SK-N-SH treated with all-trans-retinoic acid at 6 μM for 48 hours (cell line): ENCODE results near the gene COX4I2.
"Not testable (repeated sequence)": the region's sequence is repeated elsewhere in the genome, so short reads cannot be mapped to it uniquely, and the experiment has no call there.

Experiments used
- ATAC-seq: fragments of 200-7000 bp; cut with Tn5 transposase; 3 replicates; pipeline ENCODE4 v1.9.1; 2020; ENCODE audit warnings: mild to moderate bottlenecking, moderate library complexity
- ARNTL ChIP-seq: fragments of 450-650 bp; formaldehyde crosslinking; IDR thresholded peaks from 2 replicates; pipeline ENCODE4 v1.5.0; 2020; ENCODE audit warnings: low read depth, mild to moderate bottlenecking, moderate library complexity, borderline replicate concordance
- BACH2 ChIP-seq: fragments of 250-450 bp; sonication (Bioruptor Pico); IDR thresholded peaks from 2 replicates; pipeline ENCODE4 v1.9.0; 2021; ENCODE audit warnings: mild to moderate bottlenecking, borderline replicate concordance
- CSDC2 ChIP-seq: fragments of 250-450 bp; sonication (Bioruptor Pico); IDR thresholded peaks from 2 replicates; pipeline ENCODE4 v1.5.0; 2020; ENCODE audit warnings: mild to moderate bottlenecking, moderate library complexity
- CSRNP3 ChIP-seq: fragments of 250-450 bp; sonication (Bioruptor Pico); IDR thresholded peaks from 2 replicates; pipeline ENCODE4 v1.5.1; 2021; ENCODE audit warnings: mild to moderate bottlenecking, moderate library complexity
- ESRRG ChIP-seq: fragments of 250-450 bp; sonication (Bioruptor Pico); IDR thresholded peaks from 2 replicates; pipeline ENCODE4 v1.6.1; 2021; ENCODE audit warnings: mild to moderate bottlenecking
- GLIS3 ChIP-seq: fragments of 250-450 bp; sonication (Bioruptor Pico); IDR thresholded peaks from 2 replicates; pipeline ENCODE4 v1.5.0; 2020; ENCODE audit warnings: mild to moderate bottlenecking, moderate library complexity
- ISL1 ChIP-seq: fragments of 250-450 bp; sonication (Bioruptor Pico); IDR thresholded peaks from 2 replicates; pipeline ENCODE4 v2.1.2; 2022; ENCODE audit warnings: mild to moderate bottlenecking, moderate library complexity
- OSR1 ChIP-seq: fragments of 250-450 bp; sonication (Bioruptor Pico); IDR thresholded peaks from 2 replicates; pipeline ENCODE4 v1.8.0; 2022; ENCODE audit warnings: moderate library complexity, mild to moderate bottlenecking, inconsistent platforms
- PATZ1 ChIP-seq: fragments of 250-450 bp; sonication (Bioruptor Pico); IDR thresholded peaks from 2 replicates; pipeline ENCODE4 v1.8.0; 2020; ENCODE audit warnings: mild to moderate bottlenecking, moderate library complexity, borderline replicate concordance
- PPARA ChIP-seq: fragments of 250-450 bp; sonication (Bioruptor Pico); IDR thresholded peaks from 2 replicates; pipeline ENCODE4 v1.5.0; 2020; ENCODE audit warnings: mild to moderate bottlenecking, borderline replicate concordance
- RARB ChIP-seq: fragments of 250-450 bp; sonication (Bioruptor Pico); IDR thresholded peaks from 2 replicates; pipeline ENCODE4 v1.8.0; 2021; ENCODE audit warnings: mild to moderate bottlenecking, moderate library complexity
- SNAI2 ChIP-seq: fragments of 250-450 bp; sonication (Bioruptor Pico); IDR thresholded peaks from 2 replicates; pipeline ENCODE4 v1.5.0; 2020; ENCODE audit warnings: mild to moderate bottlenecking, moderate library complexity
- TCF4 ChIP-seq: fragments of 250-450 bp; sonication (Bioruptor Pico); IDR thresholded peaks from 2 replicates; pipeline ENCODE4 v1.8.0; 2021; ENCODE audit warnings: mild to moderate bottlenecking, moderate library complexity, borderline replicate concordance
- TOX ChIP-seq: fragments of 250-450 bp; sonication (Bioruptor Pico); IDR thresholded peaks from 2 replicates; pipeline ENCODE4 v1.8.0; 2021; ENCODE audit warnings: mild to moderate bottlenecking, moderate library complexity, borderline replicate concordance
- ZC3H10 ChIP-seq: fragments of 250-450 bp; sonication (Bioruptor Pico); IDR thresholded peaks from 2 replicates; pipeline ENCODE4 v1.5.1; 2021; ENCODE audit warnings: mild to moderate bottlenecking, moderate library complexity
- ZFP3 ChIP-seq: fragments of 250-450 bp; sonication (Bioruptor Pico); IDR thresholded peaks from 2 replicates; pipeline ENCODE4 v1.5.0; 2020; ENCODE audit warnings: mild to moderate bottlenecking, moderate library complexity
- ZFP30 ChIP-seq: fragments of 450-650 bp; formaldehyde crosslinking; IDR thresholded peaks from 2 replicates; pipeline ENCODE4 v1.5.0; 2022; ENCODE audit warnings: mild to moderate bottlenecking, moderate library complexity
- ZNF565 ChIP-seq: fragments of 450-650 bp; formaldehyde crosslinking; conservative IDR thresholded peaks from 2 replicates; pipeline ENCODE4 v1.5.0; 2020; ENCODE audit warnings: low read depth, mild to moderate bottlenecking, moderate library complexity
- ZNF70 ChIP-seq: fragments of 450-650 bp; formaldehyde crosslinking; IDR thresholded peaks from 2 replicates; pipeline ENCODE4 v1.5.0; 2020; ENCODE audit warnings: mild to moderate bottlenecking, moderate library complexity
- ZNF8 ChIP-seq: fragments of 450-650 bp; formaldehyde crosslinking; IDR thresholded peaks from 2 replicates; pipeline ENCODE4 v1.5.0; 2020; ENCODE audit warnings: mild to moderate bottlenecking, moderate library complexity
- TF ChIP-seq, protein P1 (sequence below): fragments of 250-450 bp; sonication (Bioruptor Pico); IDR thresholded peaks from 2 replicates; pipeline ENCODE4 v1.5.1; 2020; ENCODE audit warnings: low read depth, mild to moderate bottlenecking, moderate library complexity
- TF ChIP-seq, protein P2 (sequence below): fragments of 250-450 bp; sonication (Bioruptor Pico); IDR thresholded peaks from 2 replicates; pipeline ENCODE4 v1.8.0; 2021; ENCODE audit warnings: low read depth, mild to moderate bottlenecking, moderate library complexity, borderline replicate concordance
- TF ChIP-seq, protein P3 (sequence below): fragments of 250-450 bp; sonication (Bioruptor Pico); IDR thresholded peaks from 2 replicates; pipeline ENCODE4 v1.5.0; 2020; ENCODE audit warnings: mild to moderate bottlenecking, moderate library complexity

Gene COX4I2

DNA sequence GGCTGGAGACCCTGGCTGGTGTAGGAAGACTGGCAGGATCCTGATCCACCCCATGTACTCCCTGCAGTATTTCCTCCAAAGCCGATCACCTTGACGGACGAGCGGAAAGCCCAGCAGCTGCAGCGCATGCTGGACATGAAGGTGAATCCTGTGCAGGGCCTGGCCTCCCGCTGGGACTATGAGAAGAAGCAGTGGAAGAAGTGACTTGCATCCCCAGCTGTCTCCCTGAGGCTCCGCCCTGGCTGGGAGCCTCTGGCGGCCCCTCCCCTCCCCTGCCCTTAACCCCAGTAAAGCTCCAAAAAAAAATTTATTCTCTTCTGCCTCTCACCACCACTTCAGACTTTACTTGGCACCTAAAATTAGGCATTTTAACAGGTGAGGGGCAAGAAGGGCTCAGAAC, 7.0 kb downstream of the COX4I2 start:
- TF ChIP-seq SNAI2 (CRISPR knock-in tag) (no peak), ZFP3 (CRISPR knock-in tag) (no peak), CSRNP3 (CRISPR knock-in tag) (no peak), ZNF8 (CRISPR knock-in tag) (no peak), TCF4 (no peak), PPARA (CRISPR knock-in tag) (no peak), ZNF565 (CRISPR knock-in tag) (no peak), ISL1 (CRISPR knock-in tag) (no peak), TOX (CRISPR knock-in tag) (no peak), ARNTL (CRISPR knock-in tag) (no peak), ZNF70 (CRISPR knock-in tag) (no peak), BACH2 (CRISPR knock-in tag) (no peak), ESRRG (no peak), GLIS3 (CRISPR knock-in tag) (no peak), RARB (CRISPR knock-in tag) (no peak)
- TF ChIP-seq, protein P1, sequence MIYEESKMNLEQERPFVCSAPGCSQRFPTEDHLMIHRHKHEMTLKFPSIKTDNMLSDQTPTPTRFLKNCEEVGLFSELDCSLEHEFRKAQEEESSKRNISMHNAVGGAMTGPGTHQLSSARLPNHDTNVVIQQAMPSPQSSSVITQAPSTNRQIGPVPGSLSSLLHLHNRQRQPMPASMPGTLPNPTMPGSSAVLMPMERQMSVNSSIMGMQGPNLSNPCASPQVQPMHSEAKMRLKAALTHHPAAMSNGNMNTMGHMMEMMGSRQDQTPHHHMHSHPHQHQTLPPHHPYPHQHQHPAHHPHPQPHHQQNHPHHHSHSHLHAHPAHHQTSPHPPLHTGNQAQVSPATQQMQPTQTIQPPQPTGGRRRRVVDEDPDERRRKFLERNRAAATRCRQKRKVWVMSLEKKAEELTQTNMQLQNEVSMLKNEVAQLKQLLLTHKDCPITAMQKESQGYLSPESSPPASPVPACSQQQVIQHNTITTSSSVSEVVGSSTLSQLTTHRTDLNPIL (CRISPR knock-in tag), result no peak
- TF ChIP-seq, protein P2, sequence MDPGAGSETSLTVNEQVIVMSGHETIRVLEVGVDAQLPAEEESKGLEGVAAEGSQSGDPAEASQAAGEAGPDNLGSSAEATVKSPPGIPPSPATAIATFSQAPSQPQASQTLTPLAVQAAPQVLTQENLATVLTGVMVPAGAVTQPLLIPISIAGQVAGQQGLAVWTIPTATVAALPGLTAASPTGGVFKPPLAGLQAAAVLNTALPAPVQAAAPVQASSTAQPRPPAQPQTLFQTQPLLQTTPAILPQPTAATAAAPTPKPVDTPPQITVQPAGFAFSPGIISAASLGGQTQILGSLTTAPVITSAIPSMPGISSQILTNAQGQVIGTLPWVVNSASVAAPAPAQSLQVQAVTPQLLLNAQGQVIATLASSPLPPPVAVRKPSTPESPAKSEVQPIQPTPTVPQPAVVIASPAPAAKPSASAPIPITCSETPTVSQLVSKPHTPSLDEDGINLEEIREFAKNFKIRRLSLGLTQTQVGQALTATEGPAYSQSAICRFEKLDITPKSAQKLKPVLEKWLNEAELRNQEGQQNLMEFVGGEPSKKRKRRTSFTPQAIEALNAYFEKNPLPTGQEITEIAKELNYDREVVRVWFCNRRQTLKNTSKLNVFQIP (CRISPR knock-in tag), result no peak
- TF ChIP-seq, protein P3, sequence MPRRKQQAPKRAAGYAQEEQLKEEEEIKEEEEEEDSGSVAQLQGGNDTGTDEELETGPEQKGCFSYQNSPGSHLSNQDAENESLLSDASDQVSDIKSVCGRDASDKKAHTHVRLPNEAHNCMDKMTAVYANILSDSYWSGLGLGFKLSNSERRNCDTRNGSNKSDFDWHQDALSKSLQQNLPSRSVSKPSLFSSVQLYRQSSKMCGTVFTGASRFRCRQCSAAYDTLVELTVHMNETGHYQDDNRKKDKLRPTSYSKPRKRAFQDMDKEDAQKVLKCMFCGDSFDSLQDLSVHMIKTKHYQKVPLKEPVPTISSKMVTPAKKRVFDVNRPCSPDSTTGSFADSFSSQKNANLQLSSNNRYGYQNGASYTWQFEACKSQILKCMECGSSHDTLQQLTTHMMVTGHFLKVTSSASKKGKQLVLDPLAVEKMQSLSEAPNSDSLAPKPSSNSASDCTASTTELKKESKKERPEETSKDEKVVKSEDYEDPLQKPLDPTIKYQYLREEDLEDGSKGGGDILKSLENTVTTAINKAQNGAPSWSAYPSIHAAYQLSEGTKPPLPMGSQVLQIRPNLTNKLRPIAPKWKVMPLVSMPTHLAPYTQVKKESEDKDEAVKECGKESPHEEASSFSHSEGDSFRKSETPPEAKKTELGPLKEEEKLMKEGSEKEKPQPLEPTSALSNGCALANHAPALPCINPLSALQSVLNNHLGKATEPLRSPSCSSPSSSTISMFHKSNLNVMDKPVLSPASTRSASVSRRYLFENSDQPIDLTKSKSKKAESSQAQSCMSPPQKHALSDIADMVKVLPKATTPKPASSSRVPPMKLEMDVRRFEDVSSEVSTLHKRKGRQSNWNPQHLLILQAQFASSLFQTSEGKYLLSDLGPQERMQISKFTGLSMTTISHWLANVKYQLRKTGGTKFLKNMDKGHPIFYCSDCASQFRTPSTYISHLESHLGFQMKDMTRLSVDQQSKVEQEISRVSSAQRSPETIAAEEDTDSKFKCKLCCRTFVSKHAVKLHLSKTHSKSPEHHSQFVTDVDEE (CRISPR knock-in tag), result no peak
- TF ChIP-seq, all 23 proteins: peak for 0
- no peak for ATAC-seq

DNA sequence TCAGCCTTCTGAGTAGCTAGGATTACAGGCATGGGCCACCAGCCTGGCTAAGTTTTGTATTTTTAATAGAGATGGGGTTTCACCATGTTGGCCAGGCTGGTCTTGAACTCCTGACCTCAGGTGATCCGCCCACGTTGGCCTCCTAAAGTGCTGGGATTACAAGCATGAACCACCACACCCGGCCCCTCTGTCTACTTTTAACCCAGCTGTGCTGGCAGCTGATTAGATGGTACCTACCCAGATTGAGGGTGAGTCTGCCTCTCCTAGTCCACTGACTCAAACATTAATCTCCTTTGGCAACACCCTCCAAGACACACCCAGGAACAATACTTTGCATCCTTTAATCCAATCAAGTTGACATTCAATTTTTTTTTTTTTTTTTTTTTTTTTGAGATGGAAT, 10.4 kb downstream of the COX4I2 start:
- ATAC-seq, result not testable (repeated sequence)

DNA sequence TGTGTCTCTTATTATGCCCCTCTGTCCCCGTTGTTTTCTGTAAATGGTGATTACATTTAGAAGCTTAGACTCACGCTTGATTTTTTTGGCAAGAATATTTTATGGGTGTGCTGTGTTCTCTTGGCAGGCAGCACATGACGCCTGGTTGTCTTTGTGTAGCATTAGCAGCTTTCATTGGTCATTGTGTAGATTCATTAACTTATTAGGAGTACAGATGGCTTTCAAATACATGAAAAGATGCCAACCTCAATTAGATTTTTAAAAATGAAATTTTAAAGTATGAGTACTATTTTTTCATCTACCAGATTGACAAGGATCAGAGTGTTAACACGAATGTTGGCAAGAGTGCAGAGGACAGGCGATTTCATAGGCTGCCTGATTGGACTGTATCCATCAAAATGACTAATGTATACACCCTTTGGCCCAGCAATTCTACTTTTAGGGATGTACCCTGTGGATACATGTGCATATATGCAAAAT, 15.2 kb downstream of the COX4I2 start:
- peak; percentile 84 for ATAC-seq
- TF ChIP-seq CSDC2 (CRISPR knock-in tag) (no peak), ZC3H10 (no peak), RARB (CRISPR knock-in tag) (no peak), ZFP30 (CRISPR knock-in tag) (no peak), ZFP3 (CRISPR knock-in tag) (no peak), ESRRG (no peak), TOX (CRISPR knock-in tag) (no peak), GLIS3 (CRISPR knock-in tag) (0 out of 2 replicates have a peak, but pooled peaks have one; percentile 17), PPARA (CRISPR knock-in tag) (no peak), ARNTL (CRISPR knock-in tag) (no peak), ISL1 (CRISPR knock-in tag) (peak; percentile 74), OSR1 (CRISPR knock-in tag) (no peak), PATZ1 (CRISPR knock-in tag) (no peak), TCF4 (peak; percentile 87; the same call in 1 of the 2 replicates)
- TF ChIP-seq, protein P2 (CRISPR knock-in tag), result no peak
